PC-9 (cell line): ENCODE measurements around the gene CDC42BPA. TPM values are rescaled to one million over a fixed set of nuclear protein-coding genes. Genes with fewer than 3 reads are reported as not detected.

Experiments
- BruUV-seq: library from RNA; stranded (reverse); fragments of 400-500 nt; replicated peaks from 2 replicates; lab custom pipeline; 2021; lab: Mats Ljungman, UMichigan
- CTCF ChIA-PET: fragments of 300-600 bp; sonication (Branson Sonifier 250); formaldehyde crosslinking; loops from one replicate; lab custom pipeline; 2022; ENCODE audit warnings: antibody characterized with exemption; lab: Charles Lee
- POLR2A ChIA-PET: fragments of 300-600 bp; sonication (Branson Sonifier 250); formaldehyde crosslinking; loops from one replicate; lab custom pipeline; 2022; ENCODE audit warnings: antibody characterized with exemption; ENCODE audit not compliant: unreplicated experiment; lab: Charles Lee
- DNase-seq, 2 experiments: peaks; one replicate each; pipeline versions ENCODE4 v3.0.0 to v3.0.0-alpha.2; 2015 to 2022; ENCODE audit warnings: mixed read lengths in 1 of 2
- H2AFZ ChIP-seq: fragments of 200-600 bp; sonication (generic); 2 replicates; pipeline ENCODE4 v1.8.1; 2017; ENCODE audit warnings: antibody characterized with exemption
- H3F3A ChIP-seq: fragments of 200-600 bp; sonication (generic); 2 replicates; pipeline ENCODE4 v1.8.1; 2017; ENCODE audit warnings: antibody characterized with exemption, mild to moderate bottlenecking, low read depth; ENCODE audit not compliant: insufficient read depth
- H3K27ac ChIP-seq: fragments of 200-600 bp; sonication (generic); 2 replicates; pipeline ENCODE4 v1.6.1; 2016; ENCODE audit warnings: mixed run types
- H3K27me3 ChIP-seq: fragments of 200-600 bp; sonication (generic); 2 replicates; pipeline ENCODE4 v1.6.1; 2016; ENCODE audit warnings: low read depth, mixed run types; ENCODE audit not compliant: insufficient read depth
- H3K36me3 ChIP-seq: fragments of 200-600 bp; sonication (generic); 2 replicates; pipeline ENCODE4 v1.6.1; 2016; ENCODE audit warnings: low read depth, mixed run types
- H3K4me1 ChIP-seq: fragments of 200-600 bp; sonication (generic); replicated peaks from 2 replicates; pipeline ENCODE4 v1.6.1; 2016; ENCODE audit warnings: mixed run types; ENCODE audit not compliant: insufficient read depth
- H3K4me2 ChIP-seq: fragments of 200-600 bp; sonication (generic); 2 replicates; pipeline ENCODE4 v1.6.1; 2017; ENCODE audit warnings: mixed run types
- H3K4me3 ChIP-seq: fragments of 200-600 bp; sonication (generic); 2 replicates; pipeline ENCODE4 v1.6.1; 2016; ENCODE audit warnings: mixed run types
- H3K79me2 ChIP-seq: fragments of 200-600 bp; sonication (generic); 2 replicates; pipeline ENCODE4 v1.6.1; 2017; ENCODE audit warnings: low read depth, mixed run types
- H3K9me2 ChIP-seq: fragments of 200-600 bp; sonication (generic); 2 replicates; pipeline ENCODE4 v1.8.1; 2017; ENCODE audit warnings: mild to moderate bottlenecking; ENCODE audit not compliant: insufficient read depth
- H3K9me3 ChIP-seq: fragments of 200-600 bp; sonication (generic); 2 replicates; pipeline ENCODE4 v1.8.1; 2016; ENCODE audit warnings: low read depth; ENCODE audit not compliant: insufficient read depth
- H4K20me1 ChIP-seq: fragments of 200-600 bp; sonication (generic); 2 replicates; pipeline ENCODE4 v1.8.1; 2017; ENCODE audit not compliant: insufficient read depth
- CTCF ChIP-seq: fragments of 200-600 bp; sonication (generic); conservative IDR thresholded peaks from 2 replicates; pipeline ENCODE4 v1.6.1; 2017; ENCODE audit warnings: mixed run types, antibody characterized with exemption, mild to moderate bottlenecking, moderate library complexity
- EZH2 ChIP-seq: fragments of 200-600 bp; sonication (generic); IDR thresholded peaks from 2 replicates; pipeline ENCODE4 v1.8.0; 2017; ENCODE audit warnings: antibody characterized with exemption, low read depth
- intact Hi-C: fragments of 100-400 bp; cut with micrococcal nuclease; formaldehyde crosslinking; loops from one replicate; pipeline ENCODE4 v1.10.0; 2022; ENCODE audit not compliant: unreplicated experiment
- total RNA-seq: library from RNA; stranded (reverse); gene quantifications from 2 replicates; pipeline ENCODE4 v1.2.3, GENCODE V29; 2021

The CDC42BPA gene
- total RNA-seq, 1 experiment from 2014 or later = 47.5 TPM

GRCh38 chr1:227032396-227032795, 285.9 kb downstream of the CDC42BPA start:
- H3K4me3 ChIP-seq = no peak overlapping the region
- H3K4me1 ChIP-seq = no peaks in the 10 kb centered on the region
- H3K79me2 ChIP-seq = no peaks in the 10 kb centered on the region
- no peaks in the 10 kb centered on the region for H3K27me3 ChIP-seq
- BruUV-seq = no TSS peak
- no peak overlapping the region for H3K27ac ChIP-seq
- no peaks in the 10 kb centered on the region for H3K9me3 ChIP-seq
- no peak for DNase-seq
- intact Hi-C loops = no loop called here
- peaks cover 4% of the 10 kb centered on the region for H3K36me3 ChIP-seq
- H3K4me2 ChIP-seq = no peak overlapping the region
- no peaks in the 10 kb centered on the region for H3F3A ChIP-seq
- no peak overlapping the region for H2AFZ ChIP-seq
- no peaks in the 10 kb centered on the region for H4K20me1 ChIP-seq
- H3K9me2 ChIP-seq = no peaks in the 10 kb centered on the region
- ChIA-PET POLR2A (no interaction called here), CTCF (no interaction called here)
- TF ChIP-seq CTCF (no peak), EZH2 (no peak)

GRCh38 chr1:227016990-227017389, 301.3 kb downstream of the CDC42BPA start:
- Histone ChIP-seq H3K9me3 (no peaks in the 10 kb centered on the region), H3K27ac (no peak overlapping the region), H3K9me2 (no peaks in the 10 kb centered on the region), H3K79me2 (no peaks in the 10 kb centered on the region), H3K36me3 (peaks cover 11% of the 10 kb centered on the region; the same call in 1 of the 2 replicates), H3K27me3 (no peaks in the 10 kb centered on the region), H3F3A (no peaks in the 10 kb centered on the region), H3K4me3 (no peak overlapping the region), H4K20me1 (no peaks in the 10 kb centered on the region; the same call in 1 of the 2 replicates), H3K4me2 (no peak overlapping the region), H3K4me1 (no peaks in the 10 kb centered on the region), H2AFZ (no peak overlapping the region)
- TF ChIP-seq CTCF (no peak), EZH2 (no peak)
- BruUV-seq = no TSS peak
- intact Hi-C loops = no loop called here
- POLR2A ChIA-PET = no interaction called here
- DNase-seq = no peak
- CTCF ChIA-PET = no interaction called here

GRCh38 chr1:227010645-227011044, 307.6 kb downstream of the CDC42BPA start:
- H4K20me1 ChIP-seq = no peaks in the 10 kb centered on the region; the same call in 1 of the 2 replicates
- H3F3A ChIP-seq = no peaks in the 10 kb centered on the region
- H3K4me2 ChIP-seq = no peak overlapping the region
- no peaks in the 10 kb centered on the region for H3K36me3 ChIP-seq
- no peaks in the 10 kb centered on the region for H3K4me1 ChIP-seq
- TF ChIP-seq EZH2 (no peak), CTCF (no peak)
- no TSS peak for BruUV-seq
- no peaks in the 10 kb centered on the region for H3K79me2 ChIP-seq
- ChIA-PET POLR2A (no interaction called here), CTCF (no interaction called here)
- H3K9me2 ChIP-seq = no peaks in the 10 kb centered on the region
- H2AFZ ChIP-seq = no peak overlapping the region
- no peak overlapping the region for H3K4me3 ChIP-seq
- DNase-seq = no peak
- no peaks in the 10 kb centered on the region for H3K27me3 ChIP-seq
- H3K9me3 ChIP-seq = no peaks in the 10 kb centered on the region
- intact Hi-C loops = loop anchor here (2.0 kb wide), 1 partner anchor 24 kb away; no protein-coding TSS in a partner anchor
- H3K27ac ChIP-seq = no peak overlapping the region
